ENCODE data around the gene CDK17.

The CDK17 gene

GRCh38 chr12:96371138-96371789 is 29.0 kb downstream of the CDK17 start:
- in situ Hi-C loops (cut with HindIII; ENCODE audit: low sequenced_read_pairs): no loop called here
- TF ChIP-seq CTCF (IDR thresholded peaks at IDR 0.05; ENCODE audit: low read depth, low read length, missing control alignments): no peak
- DNase-seq (ENCODE audit: low read depth): no peak
- no peak overlapping the region for H3K4me3 ChIP-seq (ENCODE audit: low read depth, low read length)

GRCh38 chr12:96368687-96369086 is 31.6 kb downstream of the CDK17 start:
- DNase-seq (ENCODE audit: low read depth): no peak
- no peak for TF ChIP-seq CTCF (IDR thresholded peaks at IDR 0.05; ENCODE audit: low read depth, low read length, missing control alignments)
- in situ Hi-C loops (cut with HindIII; ENCODE audit: low sequenced_read_pairs): no loop called here
- no peak overlapping the region for H3K4me3 ChIP-seq (ENCODE audit: low read depth, low read length)

GRCh38 chr12:96368233-96368632 is 32.0 kb downstream of the CDK17 start:
- TF ChIP-seq CTCF (IDR thresholded peaks at IDR 0.05; ENCODE audit: low read depth, low read length, missing control alignments): no peak
- DNase-seq (ENCODE audit: low read depth): no peak
- H3K4me3 ChIP-seq (ENCODE audit: low read depth, low read length): no peak overlapping the region
- in situ Hi-C loops (cut with HindIII; ENCODE audit: low sequenced_read_pairs): no loop called here

GRCh38 chr12:96366381-96366654 is 33.9 kb downstream of the CDK17 start:
- in situ Hi-C loops (cut with HindIII; ENCODE audit: low sequenced_read_pairs): no loop called here
- TF ChIP-seq CTCF (IDR thresholded peaks at IDR 0.05; ENCODE audit: low read depth, low read length, missing control alignments): no peak
- no peak for DNase-seq (ENCODE audit: low read depth)
- H3K4me3 ChIP-seq (ENCODE audit: low read depth, low read length): no peak overlapping the region

GRCh38 chr12:96365604-96366380 is 34.4 kb downstream of the CDK17 start:
- no peak overlapping the region for H3K4me3 ChIP-seq (ENCODE audit: low read depth, low read length)
- in situ Hi-C loops (cut with HindIII; ENCODE audit: low sequenced_read_pairs): no loop called here
- TF ChIP-seq CTCF (IDR thresholded peaks at IDR 0.05; ENCODE audit: low read depth, low read length, missing control alignments): no peak
- DNase-seq (ENCODE audit: low read depth): no peak

- no peak for DNase-seq (ENCODE audit: low read depth)
- H3K4me3 ChIP-seq (ENCODE audit: low read depth, low read length): no peak overlapping the region
- in situ Hi-C loops (cut with HindIII; ENCODE audit: low sequenced_read_pairs): no loop called here
- no peak for TF ChIP-seq CTCF (IDR thresholded peaks at IDR 0.05; ENCODE audit: low read depth, low read length, missing control alignments)
Measured at GRCh38 chr12:96364092-96364700, 36.0 kb downstream of the CDK17 start.
